SU-DHL-6 (cell line): Measurements from ENCODE around the gene TRIM9.

ENCODE experiments used
- H2AFZ ChIP-seq: fragments of 200-600 bp; sonication (generic); 2 replicates; pipeline ENCODE4 v1.6.1; 2014; ENCODE audit warnings: low read depth, mild to moderate bottlenecking, moderate library complexity, mixed read lengths, antibody characterized with exemption, low read length; ENCODE audit not compliant: severe bottlenecking
- H3F3A ChIP-seq: fragments of 200-600 bp; shearing (Covaris generic); 2 replicates; pipeline ENCODE4 v1.6.0; 2016; ENCODE audit warnings: antibody characterized with exemption, mild to moderate bottlenecking; ENCODE audit not compliant: insufficient read depth
- H3K27ac ChIP-seq: fragments of 200-600 bp; sonication (generic); 2 replicates; pipeline ENCODE4 v1.5.1; 2016; ENCODE audit warnings: low read depth, mild to moderate bottlenecking, low read length, moderate library complexity, mixed read lengths
- H3K27me3 ChIP-seq: fragments of 200-600 bp; sonication (generic), shearing (Covaris generic); 2 replicates; pipeline ENCODE4 v1.6.0; 2014; ENCODE audit warnings: mild to moderate bottlenecking, low read length
- H3K36me3 ChIP-seq: fragments of 200-600 bp; sonication (generic); 2 replicates; pipeline ENCODE4 v1.6.1; 2014; ENCODE audit warnings: mild to moderate bottlenecking, low read length, mixed read lengths
- H3K4me2 ChIP-seq: fragments of 300-600, 200-600 bp; shearing (Covaris generic), sonication (generic); 2 replicates; pipeline ENCODE4 v1.6.0; 2014; ENCODE audit warnings: low read length, low read depth, mild to moderate bottlenecking; ENCODE audit not compliant: poor library complexity, severe bottlenecking
- H3K4me3 ChIP-seq: fragments of 200-600 bp; sonication (generic); 2 replicates; pipeline ENCODE4 v1.5.1; 2014; ENCODE audit warnings: antibody characterized with exemption, low read length, mild to moderate bottlenecking, mixed read lengths; ENCODE audit not compliant: insufficient read depth, poor library complexity, severe bottlenecking
- H3K79me2 ChIP-seq: fragments of 200-600 bp; sonication (generic); 2 replicates; pipeline ENCODE4 v1.6.1; 2014; ENCODE audit warnings: mild to moderate bottlenecking, low read length, moderate library complexity; ENCODE audit not compliant: insufficient read depth
- H3K9ac ChIP-seq: fragments of 200-600 bp; sonication (generic); 2 replicates; pipeline ENCODE4 v1.7.0; 2014; ENCODE audit warnings: mild to moderate bottlenecking, low read length
- H3K9me2 ChIP-seq: fragments of 200-600 bp; sonication (generic); replicated peaks from 2 replicates; pipeline ENCODE4 v1.6.1; 2014; ENCODE audit warnings: low read length; ENCODE audit not compliant: insufficient read depth
- H3K9me3 ChIP-seq: fragments of 200-600 bp; sonication (generic); 2 replicates; pipeline ENCODE4 v1.6.1; 2014; ENCODE audit warnings: low read length, mixed read lengths; ENCODE audit not compliant: insufficient read depth
- H4K20me1 ChIP-seq: fragments of 200-600 bp; sonication (generic); 2 replicates; pipeline ENCODE4 v1.6.1; 2014; ENCODE audit warnings: low read depth, mild to moderate bottlenecking, antibody characterized with exemption, low read length, moderate library complexity, mixed read lengths
- CTCF ChIP-seq: fragments of 200-600 bp; sonication (generic); IDR thresholded peaks from one replicate; pipeline ENCODE4 v1.5.1; 2017; ENCODE audit warnings: antibody characterized with exemption, mild to moderate bottlenecking, low read length, moderate library complexity; ENCODE audit not compliant: insufficient read depth, poor library complexity, severe bottlenecking
- EZH2phosphoT487 ChIP-seq: fragments of 200-600 bp; sonication (generic), shearing (Covaris generic); conservative IDR thresholded peaks from 2 replicates; pipeline ENCODE4 v1.6.1; 2018; ENCODE audit warnings: mild to moderate bottlenecking, antibody characterized with exemption, low read length, moderate library complexity, mixed read lengths

TRIM9 gene

GRCh38 chr14:50937800-50938199 is 157.1 kb downstream of the TRIM9 start:
- Histone ChIP-seq H3K4me3 (no peak overlapping the region), H4K20me1 (no peaks in the 10 kb centered on the region), H3K79me2 (no peaks in the 10 kb centered on the region), H3K27me3 (no peaks in the 10 kb centered on the region), H3K27ac (no peak overlapping the region), H3K9ac (no peak overlapping the region), H3K9me3 (no peaks in the 10 kb centered on the region), H3K36me3 (no peaks in the 10 kb centered on the region), H2AFZ (no peak overlapping the region), H3F3A (no peaks in the 10 kb centered on the region), H3K4me2 (no peak overlapping the region), H3K9me2 (no peaks in the 10 kb centered on the region)
- TF ChIP-seq EZH2phosphoT487 (no peak), CTCF (no peak)

- no peaks in the 10 kb centered on the region for H3K36me3 ChIP-seq
- no peak overlapping the region for H3K4me2 ChIP-seq
- TF ChIP-seq CTCF, result no peak
- TF ChIP-seq EZH2phosphoT487, result no peak
- H3K27me3 ChIP-seq, result no peaks in the 10 kb centered on the region
- no peaks in the 10 kb centered on the region for H3K9me3 ChIP-seq
- H4K20me1 ChIP-seq, result no peaks in the 10 kb centered on the region
- H3F3A ChIP-seq, result no peaks in the 10 kb centered on the region
- no peaks in the 10 kb centered on the region for H3K9me2 ChIP-seq
- no peak overlapping the region for H3K9ac ChIP-seq
- H3K27ac ChIP-seq, result no peak overlapping the region
- H3K79me2 ChIP-seq, result no peaks in the 10 kb centered on the region
- H2AFZ ChIP-seq, result no peak overlapping the region
- no peak overlapping the region for H3K4me3 ChIP-seq
Measured at GRCh38 chr14:50937325-50937724, 157.6 kb downstream of the TRIM9 start.

GRCh38 chr14:50936882-50937281 is 158.0 kb downstream of the TRIM9 start:
- H3K27me3 ChIP-seq, result no peaks in the 10 kb centered on the region
- no peak overlapping the region for H3K4me2 ChIP-seq
- no peaks in the 10 kb centered on the region for H3K36me3 ChIP-seq
- H2AFZ ChIP-seq, result no peak overlapping the region
- H3K27ac ChIP-seq, result no peak overlapping the region
- no peaks in the 10 kb centered on the region for H3K79me2 ChIP-seq
- no peaks in the 10 kb centered on the region for H3K9me3 ChIP-seq
- H3K4me3 ChIP-seq, result no peak overlapping the region
- no peaks in the 10 kb centered on the region for H3F3A ChIP-seq
- no peaks in the 10 kb centered on the region for H3K9me2 ChIP-seq
- no peaks in the 10 kb centered on the region for H4K20me1 ChIP-seq
- no peak for TF ChIP-seq EZH2phosphoT487
- TF ChIP-seq CTCF, result no peak
- no peak overlapping the region for H3K9ac ChIP-seq

- Histone ChIP-seq H3K9ac (no peak overlapping the region), H3F3A (no peaks in the 10 kb centered on the region), H3K4me2 (no peak overlapping the region), H3K36me3 (no peaks in the 10 kb centered on the region), H3K79me2 (no peaks in the 10 kb centered on the region), H3K9me3 (no peaks in the 10 kb centered on the region), H4K20me1 (no peaks in the 10 kb centered on the region), H2AFZ (no peak overlapping the region), H3K27ac (no peak overlapping the region), H3K4me3 (no peak overlapping the region), H3K9me2 (no peaks in the 10 kb centered on the region), H3K27me3 (no peaks in the 10 kb centered on the region)
- TF ChIP-seq CTCF (no peak), EZH2phosphoT487 (no peak)
Measured at GRCh38 chr14:50936016-50936340, 158.9 kb downstream of the TRIM9 start.
